Measurements from ENCODE around the gene FLYWCH1.

FLYWCH1 gene

DNA sequence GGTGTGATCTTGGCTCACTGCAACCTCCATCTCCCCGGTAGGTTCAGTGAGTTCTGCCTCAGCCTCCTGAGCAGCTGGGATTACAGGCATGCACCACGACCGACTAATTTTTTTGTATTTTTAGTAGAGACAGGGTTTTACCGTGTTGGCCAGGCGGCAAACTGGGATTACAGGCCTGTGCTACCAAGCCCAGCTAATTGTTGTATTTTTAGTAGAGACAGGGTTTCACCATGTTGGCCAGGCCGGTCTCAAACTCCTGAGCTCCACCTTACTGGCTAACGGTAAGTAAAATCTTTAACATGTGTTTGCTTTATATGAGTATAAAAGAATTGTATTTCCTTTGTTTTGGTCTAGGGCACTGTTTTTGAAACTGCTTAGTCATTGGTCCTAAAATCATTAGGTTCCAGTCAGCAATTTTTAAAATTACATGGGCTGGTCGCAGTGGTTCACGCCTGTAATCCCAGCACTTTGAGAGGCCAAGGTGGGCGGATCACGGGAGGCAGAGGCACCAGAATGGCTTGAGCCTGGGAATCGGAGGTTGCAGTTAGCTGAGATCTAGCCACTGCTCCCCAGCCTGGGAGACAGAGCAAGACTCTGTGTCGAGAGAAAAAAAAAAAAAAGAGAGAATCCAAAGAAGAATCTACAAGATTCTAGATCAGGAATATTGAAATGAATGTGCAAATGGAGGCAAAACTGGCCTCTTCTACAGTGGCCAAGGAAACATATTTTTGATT is 3.6 kb downstream of the FLYWCH1 start:
- H3K27me3 ChIP-seq (replicated peaks): no peaks in the 10 kb centered on the region
- peaks cover 17% of the 10 kb centered on the region for H3K36me3 ChIP-seq (replicated peaks)
- TF ChIP-seq, protein P1, sequence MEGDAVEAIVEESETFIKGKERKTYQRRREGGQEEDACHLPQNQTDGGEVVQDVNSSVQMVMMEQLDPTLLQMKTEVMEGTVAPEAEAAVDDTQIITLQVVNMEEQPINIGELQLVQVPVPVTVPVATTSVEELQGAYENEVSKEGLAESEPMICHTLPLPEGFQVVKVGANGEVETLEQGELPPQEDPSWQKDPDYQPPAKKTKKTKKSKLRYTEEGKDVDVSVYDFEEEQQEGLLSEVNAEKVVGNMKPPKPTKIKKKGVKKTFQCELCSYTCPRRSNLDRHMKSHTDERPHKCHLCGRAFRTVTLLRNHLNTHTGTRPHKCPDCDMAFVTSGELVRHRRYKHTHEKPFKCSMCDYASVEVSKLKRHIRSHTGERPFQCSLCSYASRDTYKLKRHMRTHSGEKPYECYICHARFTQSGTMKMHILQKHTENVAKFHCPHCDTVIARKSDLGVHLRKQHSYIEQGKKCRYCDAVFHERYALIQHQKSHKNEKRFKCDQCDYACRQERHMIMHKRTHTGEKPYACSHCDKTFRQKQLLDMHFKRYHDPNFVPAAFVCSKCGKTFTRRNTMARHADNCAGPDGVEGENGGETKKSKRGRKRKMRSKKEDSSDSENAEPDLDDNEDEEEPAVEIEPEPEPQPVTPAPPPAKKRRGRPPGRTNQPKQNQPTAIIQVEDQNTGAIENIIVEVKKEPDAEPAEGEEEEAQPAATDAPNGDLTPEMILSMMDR (IDR thresholded peaks at IDR 0.05; ENCODE audit: low read depth, low read length, missing control alignments): no peak
- DNase-seq: no peak
- H3K4me3 ChIP-seq (ENCODE audit: low read depth, low read length): no peak overlapping the region
- H3K27ac ChIP-seq: peak overlapping the region; percentile 44
- in situ Hi-C loops (cut with HindIII; ENCODE audit: low pct_ligation_motif_present, low sequenced_read_pairs): no loop called here

DNA sequence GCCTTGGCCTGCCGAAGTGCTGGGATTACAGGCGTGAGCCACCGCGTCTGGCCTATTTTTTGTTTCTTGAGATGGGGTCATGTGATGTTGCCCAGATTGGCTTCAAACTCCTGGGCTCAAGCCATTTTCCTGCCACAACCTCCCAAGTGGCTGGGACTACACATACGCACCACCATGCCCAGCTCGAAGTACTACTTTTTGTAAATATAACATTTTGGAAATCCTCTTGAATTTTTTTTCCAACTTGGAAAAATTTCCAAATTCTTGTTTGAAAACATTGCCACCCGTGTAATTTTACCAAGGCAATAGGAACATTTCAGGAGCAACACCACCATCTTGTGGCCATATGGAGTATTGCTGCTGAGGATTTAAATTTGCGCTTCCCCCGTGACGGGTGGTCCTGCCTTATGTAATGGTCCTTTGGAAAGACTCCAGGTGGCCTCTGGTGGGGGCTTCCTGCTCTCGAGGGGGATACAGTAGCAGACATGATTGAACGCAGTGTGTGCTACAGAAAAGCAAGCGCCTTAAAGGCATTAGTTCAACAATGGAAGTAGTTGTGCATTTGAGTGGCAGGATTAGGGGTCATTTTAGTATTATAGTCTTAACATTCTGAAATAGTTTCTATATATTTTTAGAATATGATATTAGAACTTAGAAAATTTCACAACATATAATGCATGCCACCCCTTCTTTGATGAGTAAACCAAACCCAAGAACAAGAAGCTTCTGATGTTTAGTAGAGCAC is 8.0 kb downstream of the FLYWCH1 start:
- DNase-seq: peak; percentile 43
- in situ Hi-C loops (cut with HindIII; ENCODE audit: low pct_ligation_motif_present, low sequenced_read_pairs): no loop called here
- Histone ChIP-seq H3K36me3 (replicated peaks) (peaks cover 19% of the 10 kb centered on the region), H3K27ac (no peak overlapping the region), H3K27me3 (replicated peaks) (no peaks in the 10 kb centered on the region), H3K4me3 (ENCODE audit: low read depth, low read length) (no peak overlapping the region)
- TF ChIP-seq, protein P1 (IDR thresholded peaks at IDR 0.05; ENCODE audit: low read depth, low read length, missing control alignments): peak; percentile 82

DNA sequence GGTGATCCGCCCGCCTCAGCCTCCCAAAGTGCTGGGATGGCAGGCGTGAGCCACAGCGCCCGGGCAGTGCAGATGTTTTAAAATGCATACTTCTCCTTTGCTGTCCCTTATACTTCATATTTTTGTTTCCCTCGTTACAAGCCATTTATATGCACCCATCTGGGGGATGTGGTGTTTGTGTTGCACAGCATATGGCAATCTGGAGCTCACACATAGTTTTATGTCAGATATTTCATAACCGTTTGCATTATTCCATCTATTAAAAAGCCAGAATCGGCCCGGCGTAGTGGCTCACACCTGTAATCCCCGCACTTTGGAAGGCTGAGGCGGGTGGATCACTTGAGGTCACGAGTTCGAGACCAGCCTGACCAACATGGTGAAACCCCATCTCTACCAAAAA is 11.8 kb downstream of the FLYWCH1 start:
- no peak for DNase-seq
- Histone ChIP-seq H3K27me3 (replicated peaks) (no peaks in the 10 kb centered on the region), H3K36me3 (replicated peaks) (peaks cover 12% of the 10 kb centered on the region), H3K4me3 (ENCODE audit: low read depth, low read length) (no peak overlapping the region), H3K27ac (no peak overlapping the region)
- in situ Hi-C loops (cut with HindIII; ENCODE audit: low pct_ligation_motif_present, low sequenced_read_pairs): no loop called here
- TF ChIP-seq, protein P1 (IDR thresholded peaks at IDR 0.05; ENCODE audit: low read depth, low read length, missing control alignments): no peak

DNA sequence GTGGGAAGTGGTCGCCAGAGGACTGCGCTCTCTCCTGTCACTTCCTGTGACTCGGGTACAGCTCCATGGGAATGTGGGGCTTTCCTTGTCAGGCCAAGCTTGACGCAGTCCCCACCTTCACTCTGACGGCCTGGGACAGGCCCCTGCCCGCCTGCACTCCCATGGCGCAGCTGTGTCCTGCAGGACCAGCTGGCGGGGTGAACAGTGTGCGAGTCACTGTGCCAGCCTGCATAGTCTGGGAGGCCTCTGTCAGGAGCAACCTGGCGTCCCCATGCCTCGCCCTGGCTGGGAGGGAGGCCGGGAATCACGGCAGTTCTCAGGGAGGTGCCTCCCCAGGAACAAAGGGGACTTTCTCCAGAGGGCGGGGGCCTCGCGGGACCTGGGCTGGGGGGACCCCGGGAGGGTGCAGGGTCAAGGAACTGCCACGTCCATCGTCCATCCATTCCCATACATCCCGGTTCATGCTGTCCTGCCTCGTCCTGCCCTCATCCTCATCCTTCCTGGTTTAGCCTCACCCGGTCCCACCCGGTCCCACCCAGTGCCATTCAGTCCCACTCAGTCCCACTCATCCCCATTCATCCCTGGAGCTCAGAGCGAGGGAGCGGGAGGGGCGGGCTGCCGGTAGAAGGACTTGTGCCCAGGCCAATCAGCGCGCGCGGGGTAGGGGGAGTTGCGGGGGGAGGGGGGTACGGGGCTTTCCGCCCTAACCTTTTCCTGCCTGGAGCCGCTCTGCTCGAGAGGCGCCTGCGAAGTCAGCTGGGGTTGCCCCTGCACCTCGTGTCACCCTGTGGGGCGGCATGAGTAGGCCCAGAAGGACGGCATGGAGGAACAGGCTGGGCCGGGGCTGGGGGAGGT is 13.4 kb downstream of the FLYWCH1 start:
- in situ Hi-C loops (cut with HindIII; ENCODE audit: low pct_ligation_motif_present, low sequenced_read_pairs): no loop called here
- Histone ChIP-seq H3K36me3 (replicated peaks) (peaks cover 14% of the 10 kb centered on the region), H3K4me3 (ENCODE audit: low read depth, low read length) (no peak overlapping the region), H3K27ac (no peak overlapping the region), H3K27me3 (replicated peaks) (no peaks in the 10 kb centered on the region)
- TF ChIP-seq, protein P1 (IDR thresholded peaks at IDR 0.05; ENCODE audit: low read depth, low read length, missing control alignments): no peak
- DNase-seq: no peak

DNA sequence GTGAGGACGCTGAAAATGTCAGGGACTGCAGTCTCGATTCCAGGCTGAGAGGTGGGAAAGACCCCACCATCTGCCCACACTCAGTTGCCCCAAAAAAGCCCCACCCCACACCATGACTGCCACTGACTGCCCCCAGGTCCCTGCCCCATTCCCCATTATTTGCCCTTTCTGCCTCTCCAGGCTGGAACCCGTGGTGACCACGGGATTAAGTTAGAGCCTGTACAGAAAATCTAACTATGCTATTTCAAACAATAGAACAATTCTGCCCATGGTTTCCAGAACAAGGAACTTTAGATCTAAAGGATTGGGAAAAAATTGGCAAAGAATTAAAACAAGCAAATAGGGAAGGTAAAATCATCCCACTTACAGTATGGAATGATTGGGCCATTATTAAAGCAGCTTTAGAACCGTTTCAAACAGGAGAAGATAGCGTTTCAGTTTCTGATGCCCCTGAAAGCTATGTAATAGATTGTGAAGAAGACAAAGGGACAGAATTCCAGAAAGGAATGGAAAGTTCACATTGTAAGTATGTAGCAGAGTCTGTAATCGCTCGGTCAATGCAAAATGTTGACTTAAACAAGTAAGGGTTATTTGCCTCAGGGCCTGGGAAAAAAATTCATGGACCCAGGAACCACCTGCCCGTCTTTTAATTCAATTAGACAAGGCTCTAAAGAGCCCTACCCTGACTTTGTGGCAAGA is 14.4 kb downstream of the FLYWCH1 start:
- in situ Hi-C loops (cut with HindIII; ENCODE audit: low pct_ligation_motif_present, low sequenced_read_pairs): no loop called here
- TF ChIP-seq, protein P1 (IDR thresholded peaks at IDR 0.05; ENCODE audit: low read depth, low read length, missing control alignments): no peak
- no peaks in the 10 kb centered on the region for H3K27me3 ChIP-seq (replicated peaks)
- DNase-seq: no peak
- no peak overlapping the region for H3K27ac ChIP-seq
- peaks cover 17% of the 10 kb centered on the region for H3K36me3 ChIP-seq (replicated peaks)
- no peak overlapping the region for H3K4me3 ChIP-seq (ENCODE audit: low read depth, low read length)

All from brain microvascular endothelial cell (primary cell).